ENCODE results near the gene GATA3. TPM values are rescaled to one million over a fixed set of nuclear protein-coding genes. Genes with fewer than 3 reads are reported as not detected.

The GATA3 gene
- total and polyA plus RNA-seq, 2 of the 8 experiments (the other 6 are each of a cell fraction or from before 2014, with no cell fraction given) = 0.02 to 0.43 TPM

DNA sequence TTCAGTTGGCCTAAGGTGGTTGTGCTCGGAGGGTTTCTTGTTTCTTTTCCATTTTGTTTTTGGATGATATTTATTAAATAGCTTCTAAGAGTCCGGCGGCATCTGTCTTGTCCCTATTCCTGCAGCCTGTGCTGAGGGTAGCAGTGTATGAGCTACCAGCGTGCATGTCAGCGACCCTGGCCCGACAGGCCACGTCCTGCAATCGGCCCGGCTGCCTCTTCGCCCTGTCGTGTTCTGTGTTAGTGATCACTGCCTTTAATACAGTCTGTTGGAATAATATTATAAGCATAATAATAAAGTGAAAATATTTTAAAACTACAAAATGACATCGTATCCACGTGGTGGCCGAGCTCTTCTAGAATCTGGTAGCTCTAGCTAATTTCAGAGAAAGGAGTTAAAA, 20.4 kb downstream of the GATA3 start (continued):
- TF ChIP-seq CHD7 (IDR thresholded peaks at IDR 0.05; ENCODE audit: insufficient replicate concordance, low read length) = no peak
- no peak for TF ChIP-seq KDM1A (IDR thresholded peaks at IDR 0.05; ENCODE audit: borderline replicate concordance, low read length)
- no peak for TF ChIP-seq CBX5 (IDR thresholded peaks at IDR 0.05; ENCODE audit: low read depth, low read length)
- TF ChIP-seq EGR1 (IDR thresholded peaks at IDR 0.05; ENCODE audit: borderline replicate concordance, low read depth, low read length) = no peak
- no peak for TF ChIP-seq GABPA (IDR thresholded peaks at IDR 0.05; ENCODE audit: borderline replicate concordance, insufficient read depth, low read length)
- no peak for TF ChIP-seq SIN3A (conservative IDR thresholded peaks at IDR 0.05 in 1 of 2, IDR thresholded peaks at IDR 0.05 in 1 of 2; ENCODE audit: low read depth in 1 of 2, low read length in 2 of 2)
- TF ChIP-seq TAF7 (optimal IDR thresholded peaks at IDR 0.05; ENCODE audit: borderline replicate concordance, low read depth, low read length) = no peak

All from H1 (cell line).